Measurements from ENCODE around the gene PRORP. TPM values are rescaled to one million over a fixed set of nuclear protein-coding genes. Genes with fewer than 3 reads are reported as not detected.

Gene PRORP
- total and polyA plus RNA-seq, 2 donors (not counting 3 experiments of a cell fraction or from before 2014, with no cell fraction given): 28.8 to 36.9 TPM

DNA sequence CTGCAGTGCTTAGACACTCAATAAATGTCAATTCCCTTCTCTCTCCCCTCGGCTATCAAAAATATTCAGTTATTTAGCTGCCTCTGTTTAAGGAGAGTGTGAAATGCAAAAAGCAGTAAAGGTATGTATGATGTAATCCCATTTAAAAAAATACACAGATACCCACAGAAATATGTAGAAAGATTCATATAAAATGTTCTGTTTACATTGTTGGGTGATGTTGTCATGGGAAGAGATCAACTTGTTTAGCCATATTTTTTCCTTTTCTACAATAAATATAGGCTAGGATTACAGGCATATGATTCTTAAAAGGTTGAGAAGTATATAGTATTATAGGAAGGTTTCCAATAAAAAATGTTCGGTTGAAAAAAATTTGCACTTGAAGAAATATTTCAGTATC is 8.3 kb upstream of the PRORP start:
- H3K27ac ChIP-seq (ENCODE audit: insufficient read depth, low read depth, low read length): no peak overlapping the region
- H2AFZ ChIP-seq (ENCODE audit: low read depth, low read length): no peak overlapping the region
- POLR2A ChIA-PET: no interaction called here
- BruUV-seq (replicated peaks): no TSS peak
- intact Hi-C loops (cut with micrococcal nuclease) (no loop called here), dilution Hi-C loops (cut with MboI; ENCODE audit: extremely low pct_ligation_motif_present, low sequenced_read_pairs) (no loop called here)
- peaks cover 12 to 13% of the 10 kb centered on the region in 2 experiments for H3K36me3 ChIP-seq (ENCODE audit: control insufficient read depth in 2 of 2, extremely low read depth in 1 of 2, insufficient read depth in 2 of 2, low read length in 2 of 2)
- FAIRE-seq (no peak), DNase-seq (ENCODE audit: low read depth, low spot score) (no peak)
- H3K9me3 ChIP-seq (replicated peaks; ENCODE audit: control insufficient read depth, insufficient read depth, low read length): no peaks in the 10 kb centered on the region
- peaks cover 16% of the 10 kb centered on the region for H3K79me2 ChIP-seq (ENCODE audit: control insufficient read depth, insufficient read depth, low read length)
- no peak overlapping the region for H3K9ac ChIP-seq (replicated peaks; ENCODE audit: extremely low read depth, insufficient read depth, low read length)
- H3K4me2 ChIP-seq (ENCODE audit: insufficient read depth, low read length): no peak overlapping the region
- H3K4me3 ChIP-seq (replicated peaks in 1 of 3; ENCODE audit: insufficient read depth in 1 of 3, low read depth in 1 of 3, low read length in 3 of 3): no peak overlapping the region
- no peaks in the 10 kb centered on the region for H3K27me3 ChIP-seq (ENCODE audit: control insufficient read depth in 2 of 2, insufficient read depth in 2 of 2, low read length in 2 of 2)
- no peaks in the 10 kb centered on the region for H4K20me1 ChIP-seq (replicated peaks; ENCODE audit: control insufficient read depth, extremely low read depth, insufficient read depth, low read length)
- no peaks in the 10 kb centered on the region for H3K4me1 ChIP-seq (ENCODE audit: control insufficient read depth, extremely low read depth, insufficient read depth, low read length)
- no peaks in the 10 kb centered on the region for H3K9me1 ChIP-seq (replicated peaks; ENCODE audit: control insufficient read depth, extremely low read depth, insufficient read depth, low read length)
- TF ChIP-seq GATA2 (IDR thresholded peaks at IDR 0.05; ENCODE audit: insufficient read depth, insufficient read length, low read depth, low read length): no peak
- TF ChIP-seq EZH2 (IDR thresholded peaks at IDR 0.05; ENCODE audit: borderline replicate concordance, low read depth, low read length, severe bottlenecking): no peak
- TF ChIP-seq MYC (IDR thresholded peaks at IDR 0.05; ENCODE audit: low read depth, low read length): no peak
- TF ChIP-seq JUN (IDR thresholded peaks at IDR 0.05; ENCODE audit: borderline replicate concordance, insufficient read depth, insufficient read length, low read depth): no peak
- no peak for TF ChIP-seq POLR2A (IDR thresholded peaks at IDR 0.05; ENCODE audit: low read depth, low read length)
- TF ChIP-seq, protein P1, sequence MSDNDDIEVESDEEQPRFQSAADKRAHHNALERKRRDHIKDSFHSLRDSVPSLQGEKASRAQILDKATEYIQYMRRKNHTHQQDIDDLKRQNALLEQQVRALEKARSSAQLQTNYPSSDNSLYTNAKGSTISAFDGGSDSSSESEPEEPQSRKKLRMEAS (IDR thresholded peaks at IDR 0.05; ENCODE audit: insufficient read depth, insufficient read length): no peak
- no peak for TF ChIP-seq POLR2AphosphoS5 (IDR thresholded peaks at IDR 0.05; ENCODE audit: insufficient read depth, low read depth, low read length)
- no peak for TF ChIP-seq FOS (IDR thresholded peaks at IDR 0.05; ENCODE audit: borderline replicate concordance, insufficient read depth, low read length)
- TF ChIP-seq, protein P2, sequence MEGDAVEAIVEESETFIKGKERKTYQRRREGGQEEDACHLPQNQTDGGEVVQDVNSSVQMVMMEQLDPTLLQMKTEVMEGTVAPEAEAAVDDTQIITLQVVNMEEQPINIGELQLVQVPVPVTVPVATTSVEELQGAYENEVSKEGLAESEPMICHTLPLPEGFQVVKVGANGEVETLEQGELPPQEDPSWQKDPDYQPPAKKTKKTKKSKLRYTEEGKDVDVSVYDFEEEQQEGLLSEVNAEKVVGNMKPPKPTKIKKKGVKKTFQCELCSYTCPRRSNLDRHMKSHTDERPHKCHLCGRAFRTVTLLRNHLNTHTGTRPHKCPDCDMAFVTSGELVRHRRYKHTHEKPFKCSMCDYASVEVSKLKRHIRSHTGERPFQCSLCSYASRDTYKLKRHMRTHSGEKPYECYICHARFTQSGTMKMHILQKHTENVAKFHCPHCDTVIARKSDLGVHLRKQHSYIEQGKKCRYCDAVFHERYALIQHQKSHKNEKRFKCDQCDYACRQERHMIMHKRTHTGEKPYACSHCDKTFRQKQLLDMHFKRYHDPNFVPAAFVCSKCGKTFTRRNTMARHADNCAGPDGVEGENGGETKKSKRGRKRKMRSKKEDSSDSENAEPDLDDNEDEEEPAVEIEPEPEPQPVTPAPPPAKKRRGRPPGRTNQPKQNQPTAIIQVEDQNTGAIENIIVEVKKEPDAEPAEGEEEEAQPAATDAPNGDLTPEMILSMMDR (IDR thresholded peaks at IDR 0.05; ENCODE audit: extremely low read depth in 1 of 2, insufficient read depth in 1 of 2, low read depth in 1 of 2, low read length in 2 of 2): no peak
- CTCF ChIA-PET: interaction anchor here (1.1 kb wide), 1 partner anchor 11 kb away, joined by 3 read pairs; no protein-coding TSS in a partner anchor
